ENCODE data around the gene IZUMO4.

Gene IZUMO4, protein sequence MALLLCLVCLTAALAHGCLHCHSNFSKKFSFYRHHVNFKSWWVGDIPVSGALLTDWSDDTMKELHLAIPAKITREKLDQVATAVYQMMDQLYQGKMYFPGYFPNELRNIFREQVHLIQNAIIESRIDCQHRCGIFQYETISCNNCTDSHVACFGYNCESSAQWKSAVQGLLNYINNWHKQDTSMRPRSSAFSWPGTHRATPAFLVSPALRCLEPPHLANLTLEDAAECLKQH

DNA sequence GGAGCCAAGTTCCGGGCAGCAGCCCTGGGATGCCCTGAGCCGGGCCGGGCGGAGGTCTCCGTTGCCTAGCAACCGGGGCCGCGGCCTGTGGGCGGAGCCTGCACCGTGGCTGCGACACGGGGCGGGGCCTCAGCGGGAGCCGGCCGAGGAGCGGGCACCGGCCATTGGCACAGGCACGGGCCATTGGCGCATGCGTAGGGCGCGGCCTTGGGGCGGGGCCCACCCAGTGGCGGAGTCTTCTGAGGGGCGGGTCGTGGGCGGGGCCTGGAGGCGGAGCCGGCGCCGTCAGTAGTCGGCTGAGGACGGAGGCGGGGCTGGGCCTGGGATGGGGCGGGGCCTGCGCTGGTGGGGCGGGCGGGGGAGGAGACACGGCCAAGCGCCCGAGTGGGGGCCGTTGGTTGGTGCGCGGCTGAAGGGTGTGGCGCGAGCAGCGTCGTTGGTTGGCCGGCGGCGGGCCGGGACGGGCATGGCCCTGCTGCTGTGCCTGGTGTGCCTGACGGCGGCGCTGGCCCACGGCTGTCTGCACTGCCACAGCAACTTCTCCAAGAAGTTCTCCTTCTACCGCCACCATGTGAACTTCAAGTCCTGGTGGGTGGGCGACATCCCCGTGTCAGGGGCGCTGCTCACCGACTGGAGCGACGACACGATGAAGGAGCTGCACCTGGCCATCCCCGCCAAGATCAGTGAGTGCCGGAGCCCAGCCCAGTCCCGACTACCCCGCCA, at the start of gene IZUMO4:
TSS of gene IZUMO4 (plus strand) at position 436 of the 723 bp plus-strand sequence. CDS start at position 467, 31 bp downstream.
- DNase-seq (ENCODE audit: low spot score), result peak; percentile 98
- H3K27ac ChIP-seq, result peak within 1 kb of the TSS; percentile 92 to 97
- TF ChIP-seq, protein P1, sequence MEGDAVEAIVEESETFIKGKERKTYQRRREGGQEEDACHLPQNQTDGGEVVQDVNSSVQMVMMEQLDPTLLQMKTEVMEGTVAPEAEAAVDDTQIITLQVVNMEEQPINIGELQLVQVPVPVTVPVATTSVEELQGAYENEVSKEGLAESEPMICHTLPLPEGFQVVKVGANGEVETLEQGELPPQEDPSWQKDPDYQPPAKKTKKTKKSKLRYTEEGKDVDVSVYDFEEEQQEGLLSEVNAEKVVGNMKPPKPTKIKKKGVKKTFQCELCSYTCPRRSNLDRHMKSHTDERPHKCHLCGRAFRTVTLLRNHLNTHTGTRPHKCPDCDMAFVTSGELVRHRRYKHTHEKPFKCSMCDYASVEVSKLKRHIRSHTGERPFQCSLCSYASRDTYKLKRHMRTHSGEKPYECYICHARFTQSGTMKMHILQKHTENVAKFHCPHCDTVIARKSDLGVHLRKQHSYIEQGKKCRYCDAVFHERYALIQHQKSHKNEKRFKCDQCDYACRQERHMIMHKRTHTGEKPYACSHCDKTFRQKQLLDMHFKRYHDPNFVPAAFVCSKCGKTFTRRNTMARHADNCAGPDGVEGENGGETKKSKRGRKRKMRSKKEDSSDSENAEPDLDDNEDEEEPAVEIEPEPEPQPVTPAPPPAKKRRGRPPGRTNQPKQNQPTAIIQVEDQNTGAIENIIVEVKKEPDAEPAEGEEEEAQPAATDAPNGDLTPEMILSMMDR (IDR thresholded peaks at IDR 0.05), result no peak
- H3K4me3 ChIP-seq, result peak within 1 kb of the TSS; percentile 87

DNA sequence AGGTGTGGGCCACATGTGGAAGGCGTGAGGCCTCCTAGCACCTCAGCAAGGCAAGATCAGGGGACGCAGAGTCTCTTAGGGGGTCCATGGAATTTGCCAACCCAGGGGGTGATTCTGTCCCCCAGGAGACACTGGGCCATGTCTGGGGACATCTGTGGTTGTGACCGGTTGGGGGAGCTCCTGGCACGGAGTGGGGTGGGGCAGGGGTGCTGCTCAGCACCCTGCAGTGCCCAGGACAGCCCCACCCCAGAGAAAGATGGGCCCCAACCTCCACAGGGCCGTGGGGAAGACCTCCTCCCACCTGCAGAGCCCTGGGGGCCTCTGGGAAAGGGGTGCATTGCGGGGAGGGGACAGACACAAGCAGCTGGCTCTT, 49.7 kb upstream of the IZUMO4 start:
- DNase-seq (ENCODE audit: low spot score), result no peak
- H3K4me3 ChIP-seq, result peak overlapping the region; percentile 91
- TF ChIP-seq, protein P1 (IDR thresholded peaks at IDR 0.05), result no peak
- peak overlapping the region; percentile 90 to 99 for H3K27ac ChIP-seq

DNA sequence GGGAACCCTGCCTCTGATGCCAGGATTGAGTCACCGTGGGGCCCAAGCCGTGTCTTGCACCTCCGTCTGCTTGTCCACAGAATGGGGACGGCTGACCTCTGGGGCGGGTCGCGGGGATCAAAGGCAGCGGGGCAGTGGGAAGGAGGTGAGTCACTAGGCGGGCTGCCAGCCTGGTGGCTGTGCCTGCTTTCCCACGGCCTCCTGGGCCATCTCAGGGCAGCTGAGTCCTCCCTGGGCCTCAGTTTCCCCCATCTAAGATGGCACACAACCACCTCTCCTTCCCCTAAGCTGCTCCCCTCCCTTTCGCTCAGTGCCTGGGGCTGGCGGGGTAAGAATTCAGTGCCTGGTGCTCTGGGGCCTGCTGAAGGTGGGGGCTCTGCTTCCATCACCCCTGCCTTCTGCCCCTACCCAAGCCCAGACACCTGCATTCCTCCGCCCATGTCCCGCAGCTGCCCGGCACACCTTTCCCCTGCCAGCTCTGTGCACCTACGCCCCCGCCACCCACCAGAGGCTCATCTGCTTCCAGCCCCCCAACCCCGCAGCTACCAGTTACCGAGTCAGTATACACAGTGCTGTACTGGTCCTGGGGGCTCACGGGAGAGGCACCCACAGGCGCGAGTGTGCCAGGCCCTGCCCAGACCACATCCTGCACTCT, 49.1 kb upstream of the IZUMO4 start:
- TF ChIP-seq, protein P1 (IDR thresholded peaks at IDR 0.05), result no peak
- peak; percentile 75 for DNase-seq (ENCODE audit: low spot score)

DNA sequence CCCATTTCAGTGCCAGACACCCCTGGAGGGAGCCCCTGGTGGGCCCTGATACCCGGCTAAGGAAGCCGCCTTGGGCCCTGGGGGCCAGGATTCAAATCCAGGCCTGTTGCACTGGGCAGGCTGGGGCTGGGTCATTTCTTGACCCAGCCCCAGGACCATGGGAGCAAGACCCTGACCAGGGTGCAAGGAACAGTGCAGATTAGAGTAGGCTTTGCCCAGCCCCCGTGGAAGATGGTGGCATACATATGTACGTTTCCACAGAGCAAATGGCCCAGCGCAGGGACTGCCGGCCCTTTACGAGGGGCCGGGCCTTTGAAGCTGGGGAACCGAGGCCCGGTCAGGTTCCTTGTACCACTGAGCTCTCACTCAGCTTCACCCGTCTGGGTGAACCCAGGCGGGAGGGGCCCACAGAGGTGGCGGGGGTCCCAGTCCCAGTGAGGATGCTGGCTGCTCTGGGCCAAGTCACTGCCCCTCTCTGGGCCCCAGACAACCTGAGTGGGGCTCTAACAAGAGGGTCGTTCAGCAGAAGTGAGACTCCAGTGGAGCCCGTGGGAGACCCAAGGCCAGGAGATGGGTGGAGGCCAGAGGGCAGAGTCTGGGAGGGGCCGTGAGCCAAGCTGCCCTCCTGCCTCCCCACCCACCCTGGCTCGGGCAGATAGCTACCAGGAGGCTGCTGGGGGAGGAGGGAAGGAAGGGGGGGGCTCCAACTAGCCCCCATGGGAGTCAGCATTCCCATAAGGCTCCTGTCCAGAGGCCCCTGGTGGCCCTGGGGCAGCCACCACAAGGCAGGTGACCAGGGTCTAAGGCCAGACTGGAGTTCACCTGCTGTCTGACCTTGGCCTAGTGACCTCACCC, 48.4 kb upstream of the IZUMO4 start:
- DNase-seq (ENCODE audit: low spot score), result no peak
- Histone ChIP-seq H3K27ac (peak overlapping the region; percentile 90 to 99), H3K4me3 (peak overlapping the region; percentile 91)
- TF ChIP-seq, protein P1 (IDR thresholded peaks at IDR 0.05), result no peak

More for the DNA sequence above, 49.1 kb upstream of the IZUMO4 start:
- Histone ChIP-seq H3K4me3 (peak overlapping the region; percentile 91), H3K27ac (peak overlapping the region; percentile 90 to 99)

DNA sequence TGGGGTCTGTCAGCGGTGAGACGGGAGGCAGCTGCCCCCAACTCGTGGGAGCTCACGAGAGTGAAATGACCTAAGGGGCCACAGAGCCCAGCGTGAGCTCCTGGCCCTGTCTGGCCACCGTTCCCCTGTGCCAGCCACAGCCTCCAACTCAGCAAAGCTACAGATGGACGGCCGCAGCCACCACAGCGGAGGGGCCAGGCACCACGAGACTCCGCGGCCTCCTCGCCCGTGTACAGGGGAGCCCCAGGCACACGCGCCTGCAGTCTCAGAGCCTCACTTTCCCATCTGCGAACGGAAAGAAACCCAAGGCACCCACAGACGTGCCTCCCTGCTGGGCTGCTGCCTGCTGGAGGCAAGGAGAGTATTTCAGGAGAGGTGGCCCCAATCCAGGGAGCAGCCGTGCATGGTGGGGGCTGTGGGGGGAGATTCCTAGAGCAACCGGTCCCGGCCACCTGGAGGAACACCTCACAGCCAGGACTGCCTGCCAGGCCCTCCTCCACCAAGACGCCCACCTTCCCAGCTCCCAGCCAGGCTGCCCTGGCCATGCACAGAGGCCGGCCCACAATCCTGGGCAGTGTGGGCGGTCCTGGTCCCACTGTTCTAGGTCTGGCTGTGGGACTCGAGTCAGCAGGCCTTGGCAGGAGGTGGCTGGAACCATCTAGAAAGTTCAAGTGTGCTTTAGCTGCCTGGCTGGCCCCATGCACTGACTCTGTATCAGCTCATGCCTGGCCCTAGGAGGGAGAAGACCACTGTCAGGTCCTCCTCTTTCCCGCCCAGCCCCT, 47.6 kb upstream of the IZUMO4 start:
- Histone ChIP-seq H3K27ac (peak overlapping the region; percentile 90 to 99), H3K4me3 (peak overlapping the region; percentile 91)
- TF ChIP-seq, protein P1 (IDR thresholded peaks at IDR 0.05), result no peak
- no peak for DNase-seq (ENCODE audit: low spot score)
